Fibroblast of the aortic adventitia (primary cell): ENCODE data around the gene CRYGC. TPM values are rescaled to one million over a fixed set of nuclear protein-coding genes. Genes with fewer than 3 reads are reported as not detected.

ENCODE experiments used
- DNase-seq: peaks from one replicate; pipeline ENCODE4 v3.0.0-alpha.2; 2010; ENCODE audit warnings: low read depth
- H3K4me3 ChIP-seq: 2 replicates; pipeline ENCODE4 v1.5.1; 2011; ENCODE audit warnings: low read depth, mild to moderate bottlenecking, control low read depth, low read length, moderate library complexity
- total RNA-seq: library from RNA; depleted of rRNA; stranded (reverse); fragments of >200 nt; gene quantifications from 2 replicates; pipeline ENCODE4 v1.2.3, GENCODE V29; 2012; ENCODE audit warnings: low replicate concordance
- TF ChIP-seq, protein P1 (sequence below): IDR thresholded peaks from 2 replicates; pipeline ENCODE4 v1.5.1; 2011; ENCODE audit warnings: mild to moderate bottlenecking, low read length, control low read depth, inconsistent platforms; ENCODE audit not compliant: insufficient read depth

The CRYGC gene
- total RNA-seq, 1 donor: not detected

DNA sequence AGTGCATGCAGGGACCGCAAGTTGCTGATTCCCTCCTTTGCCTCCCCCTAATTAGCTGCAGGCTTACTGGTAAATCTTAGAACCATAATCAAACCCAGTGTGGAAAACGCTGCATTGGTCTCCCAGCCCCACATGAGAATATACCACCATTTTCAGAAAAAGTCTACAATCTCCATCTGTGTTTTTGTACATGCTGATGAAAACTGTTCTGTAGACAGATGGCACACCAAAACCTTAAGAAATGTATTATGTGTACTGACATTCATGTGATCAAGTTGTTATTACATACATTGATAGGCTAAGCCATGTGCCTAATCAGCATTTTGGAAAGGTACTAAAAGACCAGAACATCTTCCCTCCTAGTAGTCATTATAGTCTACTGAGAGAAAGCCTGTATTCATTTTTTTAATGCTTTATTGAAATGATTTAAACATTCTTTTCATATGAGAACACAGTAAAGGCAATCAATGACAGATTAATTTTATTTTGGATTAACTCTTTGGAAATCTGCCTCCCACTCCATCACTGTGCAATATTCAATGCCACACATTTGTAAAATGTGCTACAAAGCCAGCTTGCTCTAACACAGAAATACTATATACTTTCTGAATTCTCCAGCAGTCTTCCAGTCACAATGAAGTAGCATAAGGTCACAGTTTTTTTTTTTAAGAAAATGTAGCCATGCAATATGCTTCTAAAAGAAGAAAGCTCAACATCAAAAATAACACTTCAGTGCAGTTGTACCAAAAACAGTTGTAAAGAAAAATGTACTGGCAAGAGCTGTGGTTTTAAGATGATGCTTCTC, 35.5 kb upstream of the CRYGC start:
- TF ChIP-seq, protein P1, sequence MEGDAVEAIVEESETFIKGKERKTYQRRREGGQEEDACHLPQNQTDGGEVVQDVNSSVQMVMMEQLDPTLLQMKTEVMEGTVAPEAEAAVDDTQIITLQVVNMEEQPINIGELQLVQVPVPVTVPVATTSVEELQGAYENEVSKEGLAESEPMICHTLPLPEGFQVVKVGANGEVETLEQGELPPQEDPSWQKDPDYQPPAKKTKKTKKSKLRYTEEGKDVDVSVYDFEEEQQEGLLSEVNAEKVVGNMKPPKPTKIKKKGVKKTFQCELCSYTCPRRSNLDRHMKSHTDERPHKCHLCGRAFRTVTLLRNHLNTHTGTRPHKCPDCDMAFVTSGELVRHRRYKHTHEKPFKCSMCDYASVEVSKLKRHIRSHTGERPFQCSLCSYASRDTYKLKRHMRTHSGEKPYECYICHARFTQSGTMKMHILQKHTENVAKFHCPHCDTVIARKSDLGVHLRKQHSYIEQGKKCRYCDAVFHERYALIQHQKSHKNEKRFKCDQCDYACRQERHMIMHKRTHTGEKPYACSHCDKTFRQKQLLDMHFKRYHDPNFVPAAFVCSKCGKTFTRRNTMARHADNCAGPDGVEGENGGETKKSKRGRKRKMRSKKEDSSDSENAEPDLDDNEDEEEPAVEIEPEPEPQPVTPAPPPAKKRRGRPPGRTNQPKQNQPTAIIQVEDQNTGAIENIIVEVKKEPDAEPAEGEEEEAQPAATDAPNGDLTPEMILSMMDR: no peak
- no peak overlapping the region for H3K4me3 ChIP-seq
- no peak for DNase-seq

GRCh38 chr2:208163489-208163888, 33.9 kb upstream of the CRYGC start, which contains the start of gene CRYGA:
Gene CRYGA, minus strand, starts transcription at chr2:208163589. Its CDS starts 33 bp downstream, at chr2:208163556.
- TF ChIP-seq, protein P1: no peak
- DNase-seq: no peak
- no peak within 1 kb of the TSS for H3K4me3 ChIP-seq

GRCh38 chr2:208156439-208156838, 26.8 kb upstream of the CRYGC start:
- H3K4me3 ChIP-seq: no peak overlapping the region
- DNase-seq: no peak
- TF ChIP-seq, protein P1: no peak

DNA sequence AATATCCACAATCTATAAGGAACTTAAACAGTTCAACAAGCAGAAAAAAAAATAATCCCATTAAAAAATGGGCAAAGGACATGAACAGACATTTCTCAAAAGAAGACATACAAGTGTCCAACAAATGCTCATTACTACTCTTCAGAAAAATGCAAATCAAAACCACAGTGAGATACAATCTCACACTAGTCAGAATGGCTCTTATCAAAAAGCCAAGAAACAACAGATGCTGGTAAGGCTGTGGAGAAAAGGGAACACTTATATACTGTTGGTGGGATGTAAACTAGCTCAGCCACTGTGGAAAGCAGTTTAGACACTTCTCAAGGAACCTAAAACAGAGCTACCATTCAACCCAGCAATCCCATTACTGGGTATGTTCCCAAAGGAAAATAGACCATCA, 23.5 kb upstream of the CRYGC start:
- no peak for DNase-seq
- TF ChIP-seq, protein P1: no peak
- no peak overlapping the region for H3K4me3 ChIP-seq

- TF ChIP-seq, protein P1: no peak
- no peak overlapping the region for H3K4me3 ChIP-seq
- no peak for DNase-seq
Measured at GRCh38 chr2:208150956-208151355, 21.3 kb upstream of the CRYGC start.

- no peak overlapping the region for H3K4me3 ChIP-seq
- TF ChIP-seq, protein P1: no peak
- DNase-seq: no peak
Measured at GRCh38 chr2:208150094-208150493, 20.5 kb upstream of the CRYGC start.
